GM21360 (cell line): ENCODE data around the gene RGS16.

Experiments used
- ATAC-seq: cut with Tn5 transposase; IDR thresholded peaks from one replicate; pipeline ENCODE4 v1.9.1; 2021; ENCODE audit warnings: mild to moderate bottlenecking, moderate library complexity; ENCODE audit not compliant: unreplicated experiment

RGS16 gene

GRCh38 chr1:182610606-182611194 is 6.5 kb upstream of the RGS16 start:
- no peak for ATAC-seq

DNA sequence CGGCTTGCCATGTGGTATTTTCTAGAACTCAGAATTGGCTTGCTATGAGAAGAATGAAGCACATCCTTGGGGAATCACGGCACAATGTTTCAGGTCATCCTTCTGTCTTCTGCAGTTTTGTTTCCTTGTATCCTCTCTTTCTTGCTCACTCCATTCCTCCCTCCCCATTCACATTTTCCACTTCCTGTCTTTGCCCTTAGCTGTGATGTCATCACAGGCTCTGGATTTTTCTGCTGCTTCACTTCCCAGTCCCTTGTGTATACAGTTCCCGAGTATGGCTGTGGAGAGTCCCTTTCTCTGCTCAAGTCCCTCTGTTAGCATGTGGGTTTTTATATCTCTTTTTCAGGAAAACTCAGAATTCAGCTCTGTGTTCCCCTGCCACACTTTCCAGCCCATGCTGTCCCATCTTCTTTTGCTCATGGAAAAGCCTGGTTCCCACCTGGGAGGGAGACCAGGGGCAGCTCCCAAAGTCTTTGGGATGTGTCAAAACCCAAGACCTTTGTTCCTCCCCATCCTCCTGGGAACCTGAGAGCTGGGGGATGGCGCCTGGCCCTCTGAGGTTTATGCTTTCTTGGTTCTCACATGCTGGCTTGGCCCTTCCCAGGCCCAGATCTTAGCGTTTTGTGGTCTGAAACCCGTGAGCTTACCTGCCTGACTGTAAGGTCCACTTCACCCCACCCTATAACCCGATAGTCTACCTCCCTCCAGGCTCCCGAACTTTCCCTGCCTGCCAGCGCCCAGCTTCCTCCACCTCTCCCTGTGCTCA is 4.8 kb upstream of the RGS16 start:
- ATAC-seq, result no peak

DNA sequence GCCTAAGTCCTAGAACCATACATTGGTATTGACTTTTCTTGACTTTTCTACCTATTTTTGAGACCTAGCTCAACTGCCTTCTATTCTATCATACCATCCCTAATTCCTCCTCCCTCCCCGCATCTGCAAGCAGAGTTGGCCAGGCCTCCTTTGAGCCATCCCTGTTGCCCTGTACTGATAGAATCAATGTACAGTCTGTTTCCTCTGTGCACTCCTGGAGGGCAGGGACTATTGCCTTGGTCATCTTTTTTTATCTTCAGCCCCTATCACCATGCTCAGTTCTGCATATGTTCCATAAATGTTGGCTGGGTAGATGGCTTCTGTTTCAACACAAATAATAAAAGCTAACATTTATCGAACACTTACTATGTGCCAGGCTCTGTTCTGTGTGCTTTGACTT is 4.0 kb upstream of the RGS16 start:
- no peak for ATAC-seq

DNA sequence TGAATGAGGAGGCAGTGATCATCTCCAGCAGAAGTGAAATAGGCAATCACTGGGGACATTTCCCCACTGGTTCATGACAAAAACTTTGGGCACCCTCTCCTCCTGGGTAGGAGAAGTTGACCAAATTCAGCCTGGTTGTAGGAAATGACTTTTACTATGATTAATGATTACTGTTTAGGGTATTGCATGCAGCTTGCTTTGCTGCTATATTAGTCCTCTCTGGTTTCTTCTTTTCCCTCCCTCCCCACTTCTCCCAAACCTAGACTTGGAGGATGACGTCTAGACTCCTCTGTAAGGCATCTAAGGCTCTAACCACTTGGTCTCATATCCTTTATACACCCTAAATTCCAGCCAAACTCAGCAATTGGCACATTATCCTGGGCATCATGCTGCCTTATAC is 3.4 kb upstream of the RGS16 start:
- no peak for ATAC-seq

GRCh38 chr1:182603646-182604174 is 479 bp downstream of the RGS16 start:
- peak; percentile 10 for ATAC-seq

DNA sequence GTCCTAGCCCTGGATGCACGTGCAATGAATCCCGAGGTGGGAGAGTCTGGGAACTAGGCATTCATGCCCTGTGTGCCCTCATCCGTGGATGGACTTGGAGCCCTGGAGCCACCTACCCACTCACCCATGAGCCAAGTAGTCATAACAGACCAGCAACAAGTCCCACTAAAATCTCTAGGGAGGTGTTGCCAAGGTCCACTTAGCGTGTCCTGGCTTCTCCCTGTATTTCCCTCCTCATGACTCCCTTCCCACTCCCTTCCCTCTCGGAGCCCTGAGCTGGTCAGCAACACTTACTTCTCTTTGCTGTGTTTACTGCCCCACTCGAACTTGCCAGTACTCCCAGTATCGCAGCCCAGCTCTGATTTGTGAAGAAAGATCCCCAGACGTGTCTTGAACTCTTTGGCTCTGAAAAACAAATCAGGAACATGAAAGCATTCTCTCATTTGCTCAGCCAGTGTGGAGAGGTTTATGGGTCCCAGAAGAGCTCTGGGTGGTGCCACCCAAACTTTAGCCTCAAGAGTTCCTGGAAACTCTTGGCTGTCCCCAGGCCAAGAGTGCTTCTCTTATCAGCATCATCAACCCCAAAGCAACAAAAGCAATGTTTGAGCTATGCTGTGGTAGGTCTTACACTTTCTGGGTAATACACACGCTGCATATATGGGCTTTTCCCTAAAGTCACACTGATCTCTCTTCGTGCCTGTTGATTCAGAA is 1.1 kb downstream of the RGS16 start:
- ATAC-seq, result no peak

GRCh38 chr1:182601913-182602312 is 2.3 kb downstream of the RGS16 start:
- ATAC-seq, result no peak

- ATAC-seq, result no peak
Observed at GRCh38 chr1:182601416-182601786, 2.8 kb downstream of the RGS16 start.

DNA sequence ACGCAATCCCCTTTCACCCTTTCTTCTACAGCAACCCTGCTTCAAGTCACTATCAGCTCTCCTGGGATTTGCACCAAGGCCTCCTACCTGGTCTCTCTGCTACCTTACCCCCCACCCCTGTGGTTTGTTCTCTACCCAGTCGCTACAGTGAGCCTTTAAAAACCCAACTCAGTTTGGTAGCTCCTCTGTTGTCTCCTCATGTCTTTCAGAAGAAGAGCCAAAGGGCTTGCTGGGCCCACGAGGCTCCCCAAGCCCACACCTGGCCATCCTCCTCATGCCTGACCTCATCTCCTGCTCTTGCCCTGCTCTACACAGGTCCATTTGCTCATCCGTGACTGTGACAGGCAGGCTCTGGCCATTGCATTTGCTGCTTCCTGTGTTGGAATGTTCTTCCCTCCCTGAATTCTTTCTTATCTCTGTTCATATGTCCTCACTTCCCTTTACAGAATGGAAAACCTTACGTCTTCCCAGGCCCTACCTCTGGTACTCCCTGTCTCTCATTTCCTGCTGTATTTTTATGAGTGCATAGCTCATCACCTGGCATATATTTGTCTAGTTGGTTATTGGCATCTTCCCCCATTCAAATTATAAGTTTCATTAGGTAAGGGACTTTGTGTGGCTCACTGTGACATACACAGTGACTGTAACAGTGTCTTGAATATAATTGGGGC is 3.3 kb downstream of the RGS16 start:
- ATAC-seq, result no peak

GRCh38 chr1:182600036-182600713 is 4.0 kb downstream of the RGS16 start:
- no peak for ATAC-seq

GRCh38 chr1:182599339-182599738 is 4.8 kb downstream of the RGS16 start:
- no peak for ATAC-seq

DNA sequence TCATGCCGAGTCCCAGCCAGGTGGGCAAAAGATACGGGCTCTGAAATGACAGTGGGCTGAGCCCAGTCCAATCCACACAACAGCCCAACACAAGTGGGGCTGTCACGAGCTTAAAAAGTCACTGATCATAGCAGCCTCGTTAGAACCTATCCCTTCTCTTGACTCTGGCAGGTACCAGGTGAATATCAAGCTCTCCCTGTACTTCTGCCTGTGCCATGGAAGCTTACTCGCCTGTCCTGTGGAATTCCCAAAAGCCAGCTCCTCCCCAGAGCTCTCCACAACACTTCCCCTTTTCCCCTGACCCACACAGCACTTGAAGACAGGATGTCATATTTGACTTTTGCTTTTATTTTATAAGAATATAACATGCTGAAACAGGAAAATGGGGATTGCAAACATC is 5.9 kb downstream of the RGS16 start:
- ATAC-seq, result no peak

- ATAC-seq, result no peak
Observed at GRCh38 chr1:182596934-182597333, 7.3 kb downstream of the RGS16 start.

- ATAC-seq, result no peak
Observed at GRCh38 chr1:182595641-182596240, 8.4 kb downstream of the RGS16 start.

GRCh38 chr1:182589931-182590330 is 14.3 kb downstream of the RGS16 start:
- no peak for ATAC-seq

- no peak for ATAC-seq
Observed at GRCh38 chr1:182589520-182589919, 14.7 kb downstream of the RGS16 start.

- ATAC-seq, result peak; percentile 78
Observed at GRCh38 chr1:182588500-182589396, 15.4 kb downstream of the RGS16 start, which contains the start of gene RNASEL. RNASEL (minus strand) TSS chr1:182589256; CDS start chr1:182586806, 2,450 bp downstream.

GRCh38 chr1:182587666-182588499 is 16.3 kb downstream of the RGS16 start:
- ATAC-seq, result no peak
